ENCODE data around the gene EEIG2. TPM values are rescaled to one million over a fixed set of nuclear protein-coding genes. Genes with fewer than 3 reads are reported as not detected.

Gene EEIG2
- total RNA-seq, 1 donor from 2014 or later, result 56.7 TPM

GRCh38 chr1:108573183-108573582 lies 13.3 kb downstream of the EEIG2 start:
- FAIRE-seq (no peak), DNase-seq (ENCODE audit: low spot score in 2 of 2) (no peak)

- FAIRE-seq, result no peak
- no peak for DNase-seq (ENCODE audit: low spot score in 2 of 2)
Observed at GRCh38 chr1:108574008-108574407, 14.1 kb downstream of the EEIG2 start.

GRCh38 chr1:108575375-108575774 lies 15.5 kb downstream of the EEIG2 start:
- no peak for FAIRE-seq
- DNase-seq (ENCODE audit: low spot score in 2 of 2), result no peak

GRCh38 chr1:108583757-108584427 lies 24.0 kb downstream of the EEIG2 start:
- DNase-seq (ENCODE audit: low spot score in 2 of 2) (no peak), FAIRE-seq (no peak)

GRCh38 chr1:108584428-108584856 lies 24.5 kb downstream of the EEIG2 start:
- DNase-seq (ENCODE audit: low spot score in 2 of 2) (no peak), FAIRE-seq (no peak)

- DNase-seq (ENCODE audit: low spot score in 2 of 2), result no peak
- no peak for FAIRE-seq
Observed at GRCh38 chr1:108585313-108585712, 25.4 kb downstream of the EEIG2 start.

- DNase-seq (ENCODE audit: low spot score in 2 of 2), result no peak
- no peak for FAIRE-seq
Observed at GRCh38 chr1:108590441-108590840, 30.5 kb downstream of the EEIG2 start.

GRCh38 chr1:108590957-108591356 lies 31.1 kb downstream of the EEIG2 start:
- DNase-seq (ENCODE audit: low spot score in 2 of 2) (no peak), FAIRE-seq (no peak)

GRCh38 chr1:108591466-108591865 lies 31.6 kb downstream of the EEIG2 start:
- DNase-seq (ENCODE audit: low spot score in 2 of 2) (no peak), FAIRE-seq (no peak)

GRCh38 chr1:108592030-108592759 lies 32.3 kb downstream of the EEIG2 start:
- FAIRE-seq (no peak), DNase-seq (ENCODE audit: low spot score in 2 of 2) (no peak)

GRCh38 chr1:108593448-108593847 lies 33.5 kb downstream of the EEIG2 start:
- no peak for DNase-seq (ENCODE audit: low spot score in 2 of 2)
- no peak for FAIRE-seq

- DNase-seq (ENCODE audit: low spot score in 2 of 2) (no peak), FAIRE-seq (no peak)
Observed at GRCh38 chr1:108595507-108595906, 35.6 kb downstream of the EEIG2 start.

- DNase-seq (ENCODE audit: low spot score in 2 of 2), result no peak
- FAIRE-seq, result no peak
Observed at GRCh38 chr1:108597041-108597440, 37.1 kb downstream of the EEIG2 start.

GRCh38 chr1:108598340-108598739 lies 38.4 kb downstream of the EEIG2 start:
- FAIRE-seq, result no peak
- DNase-seq (ENCODE audit: low spot score in 2 of 2), result no peak

GRCh38 chr1:108600504-108600903 lies 40.6 kb downstream of the EEIG2 start:
- FAIRE-seq (no peak), DNase-seq (ENCODE audit: low spot score in 2 of 2) (no peak)

- FAIRE-seq, result no peak
Observed at GRCh38 chr1:108601708-108602410, 42.0 kb downstream of the EEIG2 start.

GRCh38 chr1:108605633-108606032 lies 45.7 kb downstream of the EEIG2 start:
- no peak for DNase-seq (ENCODE audit: low spot score in 2 of 2)
- FAIRE-seq, result no peak

More at GRCh38 chr1:108601708-108602410, 42.0 kb downstream of the EEIG2 start:
- DNase-seq (ENCODE audit: low spot score in 2 of 2), result no peak

- FAIRE-seq (no peak), DNase-seq (ENCODE audit: low spot score in 2 of 2) (no peak)
Observed at GRCh38 chr1:108606478-108606877, 46.6 kb downstream of the EEIG2 start.

- DNase-seq (ENCODE audit: low spot score in 2 of 2), result no peak
- FAIRE-seq, result no peak
Observed at GRCh38 chr1:108609483-108610049, 49.7 kb downstream of the EEIG2 start.
